Hindlimb muscle (tissue), 1 donor: Measurements from ENCODE around the gene USP34. TPM values are rescaled to one million over a fixed set of nuclear protein-coding genes. Genes with fewer than 3 reads are reported as not detected.
"Not testable (repeated sequence)": the region's sequence is repeated elsewhere in the genome, so short reads cannot be mapped to it uniquely, and the experiment has no call there.

ENCODE experiments used
- DNase-seq: peaks from one replicate; pipeline ENCODE4 v3.0.0-alpha.2; 2013
- polyA plus RNA-seq: library from polyadenylated mRNA; unstranded; fragments of 120-200 nt; gene quantifications from one replicate; pipeline ENCODE4 v1.2.1, GENCODE V29; 2013; ENCODE audit not compliant: insufficient read length

The USP34 gene
- polyA plus RNA-seq, 1 donor = 75.2 TPM

DNA sequence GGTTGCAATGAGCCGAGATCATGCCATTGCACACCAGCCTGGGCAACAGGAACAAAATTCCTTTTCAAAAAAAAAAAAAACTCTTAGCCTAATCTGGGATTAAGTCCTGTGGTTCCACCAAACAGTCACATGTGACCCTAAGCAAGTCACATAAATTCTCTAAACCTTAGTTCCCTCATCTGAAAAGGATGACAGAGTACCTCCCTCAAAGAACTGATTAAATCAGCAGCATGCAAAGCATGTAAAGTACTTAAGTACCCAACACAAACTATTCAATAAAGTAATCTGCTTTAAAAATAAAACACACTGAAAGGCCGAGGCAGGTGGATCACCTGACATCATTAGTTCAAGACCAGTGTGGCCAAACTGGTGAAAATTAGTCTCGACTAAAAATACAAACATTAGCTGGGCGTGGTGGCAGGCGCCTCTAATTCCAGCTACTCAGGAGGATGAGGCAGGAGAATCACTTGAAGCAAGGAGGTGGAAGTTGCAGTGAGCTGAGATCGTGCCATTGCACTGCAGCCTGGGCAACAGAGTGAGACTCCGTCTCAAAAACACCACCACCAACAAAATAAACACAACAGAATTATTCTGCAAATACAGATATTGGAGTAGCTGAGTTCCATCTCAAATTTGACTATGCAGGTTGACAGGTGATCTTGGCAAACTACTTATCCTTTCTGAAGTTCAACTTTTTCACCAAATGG, 7.0 kb downstream of the USP34 start:
- no peak for DNase-seq

DNA sequence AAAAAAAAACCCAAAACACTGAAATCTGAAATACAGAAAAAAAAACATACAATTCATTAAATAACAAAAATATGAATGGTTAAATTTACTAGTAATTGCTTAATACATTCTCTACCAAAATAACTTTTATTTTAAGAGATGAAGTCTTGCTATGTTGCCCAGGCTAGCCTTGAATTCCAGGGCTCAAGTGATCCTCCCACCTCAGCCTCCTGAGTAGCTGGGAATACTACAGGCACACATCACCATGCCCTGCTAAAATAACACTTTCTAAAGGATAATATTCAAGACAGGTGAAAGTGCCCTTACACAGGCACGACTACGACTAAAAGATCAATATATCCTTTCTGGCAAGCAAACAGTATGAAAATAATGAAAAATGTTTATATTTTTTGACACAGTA, 9.5 kb downstream of the USP34 start:
- no peak for DNase-seq

DNA sequence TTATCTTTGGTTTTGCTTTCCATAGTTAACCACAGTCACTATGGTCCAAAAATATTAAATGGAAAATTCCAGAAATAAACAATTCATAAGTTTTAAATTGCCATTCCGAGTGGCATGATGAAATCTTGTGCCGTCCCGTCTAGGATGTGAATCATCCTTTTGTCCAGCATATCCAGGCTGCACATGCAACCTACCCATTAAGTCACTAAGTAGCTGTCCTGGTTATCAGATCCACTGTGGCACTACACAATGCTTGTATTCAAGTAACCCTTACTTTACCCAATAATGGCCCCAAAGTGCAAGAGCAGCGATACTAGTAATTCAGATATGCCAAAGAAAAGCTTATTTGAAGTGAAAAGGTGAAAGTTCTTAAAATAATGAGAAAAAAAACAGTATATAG, 10.7 kb downstream of the USP34 start:
- DNase-seq = no peak

DNA sequence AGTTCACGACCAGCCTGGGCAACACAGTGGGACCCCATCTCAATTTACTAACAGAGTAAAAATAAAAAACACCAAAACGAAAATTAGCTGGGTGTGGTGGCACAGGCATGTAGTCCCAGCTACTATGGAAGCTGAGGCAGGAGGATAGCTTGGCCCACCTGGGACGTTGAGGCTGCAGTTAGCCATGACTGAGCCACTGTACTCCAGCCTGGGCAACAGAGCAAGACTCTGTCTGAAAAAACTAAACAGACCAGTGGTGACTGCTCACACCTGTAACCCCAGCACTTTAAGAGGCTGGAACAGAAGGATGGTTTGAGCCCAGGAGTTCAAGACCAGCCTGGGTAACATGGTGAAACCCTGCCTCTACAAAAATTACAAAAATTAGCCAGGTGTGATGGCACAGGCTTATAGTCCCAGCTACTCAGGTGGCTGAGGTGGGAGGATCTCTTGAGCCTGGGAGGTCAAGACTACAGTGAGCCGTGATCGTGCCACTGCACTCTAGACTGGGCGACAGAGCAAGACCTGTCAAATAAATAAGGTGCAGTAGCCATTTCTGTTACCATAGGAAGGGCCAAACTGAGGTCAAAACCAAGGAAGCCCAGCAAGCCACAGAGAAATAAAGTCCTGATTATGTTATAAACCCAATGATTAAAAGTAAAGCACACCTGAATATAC, 14.0 kb downstream of the USP34 start:
- DNase-seq = no peak

- no peak for DNase-seq
Measured at GRCh38 chr2:61456070-61456745, 14.7 kb downstream of the USP34 start.

- not testable (repeated sequence) for DNase-seq
Measured at GRCh38 chr2:61454972-61455371, 15.9 kb downstream of the USP34 start.

- DNase-seq = no peak
Measured at GRCh38 chr2:61454383-61454782, 16.5 kb downstream of the USP34 start.

DNA sequence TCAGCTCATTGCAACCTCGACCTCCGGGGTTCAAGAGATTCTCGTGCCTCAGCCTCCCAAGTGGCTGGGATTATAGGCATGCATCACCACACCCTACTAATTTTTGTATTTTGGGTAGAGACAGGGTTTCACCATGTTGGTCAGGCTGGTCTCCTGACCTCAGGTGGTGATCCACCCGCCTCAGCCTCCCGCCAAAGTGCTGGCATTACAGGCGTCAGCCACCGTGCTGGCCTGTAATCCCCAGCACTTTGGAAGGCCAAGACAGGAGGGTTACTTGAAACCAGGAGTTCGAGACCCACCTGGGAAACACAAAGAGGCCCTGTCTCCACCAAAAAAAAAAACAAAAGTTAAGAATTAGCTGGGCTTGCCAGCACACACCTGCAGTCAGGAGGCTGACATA, 18.5 kb downstream of the USP34 start:
- DNase-seq = no peak

DNA sequence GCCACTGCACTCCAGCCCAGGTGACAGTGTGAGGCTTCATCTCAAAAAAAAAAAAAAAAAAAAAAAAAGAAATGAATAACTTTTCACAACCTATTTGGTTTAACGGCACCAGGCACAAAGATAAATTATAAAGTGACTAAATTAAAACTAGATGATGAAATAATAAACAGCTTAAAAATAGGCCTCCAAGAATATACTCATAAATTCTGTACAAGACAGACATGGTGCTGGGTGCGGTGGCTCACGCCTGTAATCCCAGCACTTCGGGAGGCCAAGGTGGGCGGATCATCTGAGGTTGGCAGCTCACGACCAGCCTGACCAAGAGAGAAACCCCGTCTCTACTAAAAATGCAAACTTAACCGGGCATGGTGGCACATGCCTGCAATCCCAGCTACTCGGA, 19.7 kb downstream of the USP34 start:
- DNase-seq = no peak

GRCh38 chr2:61450144-61450543, 20.7 kb downstream of the USP34 start:
- no peak for DNase-seq

DNA sequence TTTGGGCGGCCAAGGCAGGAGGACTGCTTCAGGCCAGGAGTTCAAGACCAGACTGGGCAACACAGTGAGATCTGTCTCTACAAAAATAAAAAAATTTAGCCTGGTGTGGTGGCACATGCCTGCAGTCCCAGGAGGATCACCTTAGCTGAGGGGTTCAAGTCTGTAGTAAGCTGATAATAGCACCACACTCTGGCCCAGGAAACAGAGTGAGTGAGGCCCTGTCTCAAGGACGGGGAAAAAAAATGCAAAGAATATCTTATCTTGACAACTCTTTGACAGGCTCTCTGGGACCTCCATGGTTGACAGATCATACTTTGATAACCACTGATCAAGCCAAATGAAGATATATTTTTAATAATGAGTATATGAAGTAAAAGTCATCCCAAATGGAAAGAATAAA, 22.7 kb downstream of the USP34 start:
- no peak for DNase-seq

GRCh38 chr2:61446971-61447370, 23.9 kb downstream of the USP34 start:
- DNase-seq = not testable (repeated sequence)

DNA sequence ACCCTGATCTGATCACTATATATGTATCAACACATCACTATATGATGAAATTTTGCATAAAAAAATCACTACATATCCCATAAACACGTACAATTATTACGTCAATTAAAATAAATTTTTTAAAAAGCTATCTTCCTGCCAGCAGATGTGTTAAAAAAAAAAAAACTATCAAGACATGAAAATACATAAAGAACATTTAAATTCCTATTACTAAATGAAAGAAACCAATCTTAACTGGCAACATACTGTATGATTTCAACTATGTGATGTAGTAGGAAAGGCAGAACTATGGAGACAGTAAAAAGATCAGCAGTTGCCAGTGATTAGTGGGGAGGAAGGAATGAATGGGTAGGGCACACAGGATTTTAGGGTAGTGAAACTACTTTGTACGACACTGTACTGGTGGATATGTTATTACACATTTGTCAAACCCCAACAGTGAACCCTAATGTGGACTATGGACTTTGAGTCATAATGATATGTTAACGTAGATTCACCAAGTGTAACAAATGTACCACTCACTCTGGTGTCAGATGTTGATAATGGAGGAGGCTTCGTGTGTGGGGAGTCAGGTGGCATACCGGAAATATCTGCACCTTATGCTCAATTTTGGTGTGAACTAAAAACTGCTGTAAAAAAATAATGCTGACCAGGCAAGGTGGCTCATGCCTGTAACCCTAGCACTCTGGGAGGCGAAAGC, 27.4 kb downstream of the USP34 start:
- no peak for DNase-seq

DNA sequence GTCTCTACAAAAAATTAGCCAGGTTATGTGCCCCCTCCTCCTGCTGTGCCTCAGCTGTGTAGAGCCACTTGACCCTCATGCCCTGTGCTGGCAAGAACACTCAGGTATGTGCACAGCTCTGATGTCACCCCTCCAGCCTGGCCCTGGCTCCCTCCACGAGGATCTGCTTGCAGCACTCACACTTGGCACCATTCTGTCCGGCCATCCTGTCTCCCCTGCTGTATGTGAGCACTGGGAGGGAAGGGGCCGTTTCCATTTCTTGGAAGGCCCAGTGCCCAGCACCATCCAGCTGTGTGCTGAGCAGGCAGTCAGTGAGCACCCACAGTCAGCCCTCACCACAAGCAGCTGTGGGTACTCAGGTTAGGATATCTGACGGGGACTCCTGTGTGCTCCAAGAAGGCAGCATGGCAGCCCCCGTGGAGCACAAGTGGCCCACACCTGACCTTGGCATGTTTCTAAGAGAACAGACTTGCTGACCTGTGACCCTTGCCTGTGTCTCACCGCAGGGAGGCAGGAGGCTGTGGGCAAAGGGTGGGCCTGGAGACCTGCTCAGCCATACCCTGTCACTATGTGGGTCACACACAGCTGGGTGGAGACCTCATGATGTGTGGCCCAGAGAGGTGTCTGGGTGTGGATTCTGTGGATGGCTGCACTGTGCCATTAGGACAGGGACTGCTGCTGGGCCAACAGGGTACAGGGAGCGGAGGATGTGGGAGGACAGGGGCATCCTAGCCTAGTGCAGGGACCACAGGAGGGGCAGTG, 31.5 kb downstream of the USP34 start:
- no peak for DNase-seq

DNA sequence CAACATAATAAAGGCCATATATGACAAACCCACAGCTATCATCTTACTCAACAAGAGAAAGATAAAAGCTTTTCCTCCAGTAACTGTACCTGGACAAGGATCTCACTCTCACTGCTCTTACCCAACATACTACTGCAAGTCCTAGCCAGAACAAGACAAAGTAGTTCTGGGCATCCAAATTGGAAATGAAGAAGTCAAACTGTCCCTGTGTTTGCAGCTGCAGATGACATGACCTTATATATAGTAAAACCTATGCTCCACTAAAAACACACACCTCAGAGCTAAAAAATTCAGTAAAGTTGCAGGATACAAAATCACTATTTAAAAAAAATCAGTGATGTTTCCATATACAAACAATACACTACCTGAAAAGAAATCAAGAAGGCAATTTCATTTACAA, 32.2 kb downstream of the USP34 start:
- DNase-seq = no peak

- DNase-seq = no peak
Measured at GRCh38 chr2:61437170-61437569, 33.7 kb downstream of the USP34 start.

- DNase-seq = no peak
Measured at GRCh38 chr2:61436092-61436491, 34.8 kb downstream of the USP34 start.

- no peak for DNase-seq
Measured at GRCh38 chr2:61435291-61435690, 35.6 kb downstream of the USP34 start.

DNA sequence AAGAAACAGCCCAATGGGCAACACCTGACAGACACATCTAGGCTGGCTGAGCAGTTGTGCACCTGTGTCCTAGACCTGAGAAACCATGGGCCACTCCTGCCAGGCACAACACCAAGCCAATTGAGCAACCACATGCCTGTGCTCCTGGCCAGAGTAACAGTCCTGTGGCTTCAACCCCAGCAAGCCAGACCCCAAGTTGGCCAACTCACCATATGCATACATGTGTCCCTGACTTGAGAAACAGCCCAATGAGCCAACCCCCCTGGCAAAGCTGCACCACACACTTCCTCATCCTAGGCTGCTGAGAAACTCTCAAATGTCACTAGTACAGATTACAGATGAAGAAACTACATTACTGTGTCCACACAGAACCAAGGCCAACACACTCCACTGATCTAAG, 36.6 kb downstream of the USP34 start:
- no peak for DNase-seq

GRCh38 chr2:61433606-61434005, 37.3 kb downstream of the USP34 start:
- DNase-seq = no peak

- no peak for DNase-seq
Measured at GRCh38 chr2:61432990-61433389, 37.9 kb downstream of the USP34 start.

DNA sequence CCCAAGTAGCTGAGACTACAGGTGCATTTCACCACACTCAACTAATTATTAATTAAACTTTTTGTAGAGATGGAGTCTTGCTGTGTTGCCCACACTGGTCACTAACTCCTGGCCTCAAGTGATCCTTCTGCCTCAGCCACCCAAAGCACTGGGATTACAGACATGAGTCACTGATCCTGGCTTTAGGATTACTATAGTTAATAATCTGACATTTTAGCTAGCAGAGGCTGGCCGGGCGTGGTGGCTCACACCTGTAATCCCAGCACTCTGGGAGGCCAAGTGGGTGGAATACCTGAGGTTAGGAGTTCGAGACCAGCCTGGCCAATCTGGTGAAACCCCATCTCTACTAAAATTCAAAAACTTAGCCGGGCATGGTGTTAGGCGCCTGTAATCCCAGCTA, 39.5 kb downstream of the USP34 start:
- no peak for DNase-seq
